ENCODE measurements around the gene ZFYVE19.
A peak's percentile ranks its signal among the peaks of the same experiment; 100 is the strongest.

Gene ZFYVE19

DNA sequence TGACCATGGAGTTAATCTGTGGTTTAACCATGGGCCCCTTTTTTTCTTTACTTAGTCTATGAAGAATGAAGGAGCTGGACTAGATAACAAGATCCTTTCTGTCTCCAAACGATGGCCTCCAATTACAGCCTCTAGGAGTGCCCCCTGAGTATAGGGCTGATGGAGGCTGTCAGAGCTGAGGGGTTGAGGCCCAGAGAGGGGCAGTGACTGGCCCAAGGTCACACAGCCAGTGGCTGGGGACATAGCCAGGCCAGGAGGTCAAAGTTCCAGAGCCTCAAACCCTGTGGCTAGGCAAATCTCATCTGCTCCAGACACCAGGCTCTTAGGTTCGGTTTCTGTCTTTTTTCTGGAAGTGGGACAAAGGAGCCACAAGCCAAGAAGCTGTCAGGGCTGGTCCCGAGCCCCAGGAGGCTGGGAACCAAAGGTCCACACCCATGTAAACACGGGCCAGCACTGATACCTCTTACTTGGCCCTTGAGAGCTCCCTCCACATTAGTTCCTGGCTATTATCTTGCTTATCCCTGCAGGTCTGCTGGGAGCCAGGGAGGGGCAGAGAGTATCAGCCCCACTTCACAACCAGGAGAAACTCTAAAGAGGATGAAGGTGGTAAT, 56.9 kb downstream of the ZFYVE19 start:
- Histone ChIP-seq H3K27ac (peak overlapping the region in 10 of 21 experiments; percentile 5 to 65 (median 39)), H3K4me3 (no peak overlapping the region)

Measured in skin epidermis (tissue), 12 donors.